Esophagus squamous epithelium (tissue), 4 donors: ENCODE measurements around the gene MVB12B.

Experiments
- POLR2A ChIP-seq, 4 donors: fragments of 450-650 bp; IDR thresholded peaks; one replicate each; pipeline ENCODE4 v1.6.1; 2017; ENCODE audit warnings: antibody characterized with exemption in 4 of 4, mild to moderate bottlenecking in 4 of 4, moderate library complexity in 3 of 4
- TF ChIP-seq, protein P1 (sequence below), 6 experiments: fragments of 450-650 bp in 4 of 6; fragments of 200-600 bp in 2 of 6; sonication (generic) in 2 of 6; IDR thresholded peaks; one replicate each; pipeline ENCODE4 v1.5.1; 2016 to 2019; ENCODE audit warnings: antibody characterized with exemption in 6 of 6, mild to moderate bottlenecking in 4 of 6, moderate library complexity in 4 of 6

- no peak for TF ChIP-seq POLR2A (IDR thresholded peaks at IDR 0.05)
- TF ChIP-seq, protein P1, sequence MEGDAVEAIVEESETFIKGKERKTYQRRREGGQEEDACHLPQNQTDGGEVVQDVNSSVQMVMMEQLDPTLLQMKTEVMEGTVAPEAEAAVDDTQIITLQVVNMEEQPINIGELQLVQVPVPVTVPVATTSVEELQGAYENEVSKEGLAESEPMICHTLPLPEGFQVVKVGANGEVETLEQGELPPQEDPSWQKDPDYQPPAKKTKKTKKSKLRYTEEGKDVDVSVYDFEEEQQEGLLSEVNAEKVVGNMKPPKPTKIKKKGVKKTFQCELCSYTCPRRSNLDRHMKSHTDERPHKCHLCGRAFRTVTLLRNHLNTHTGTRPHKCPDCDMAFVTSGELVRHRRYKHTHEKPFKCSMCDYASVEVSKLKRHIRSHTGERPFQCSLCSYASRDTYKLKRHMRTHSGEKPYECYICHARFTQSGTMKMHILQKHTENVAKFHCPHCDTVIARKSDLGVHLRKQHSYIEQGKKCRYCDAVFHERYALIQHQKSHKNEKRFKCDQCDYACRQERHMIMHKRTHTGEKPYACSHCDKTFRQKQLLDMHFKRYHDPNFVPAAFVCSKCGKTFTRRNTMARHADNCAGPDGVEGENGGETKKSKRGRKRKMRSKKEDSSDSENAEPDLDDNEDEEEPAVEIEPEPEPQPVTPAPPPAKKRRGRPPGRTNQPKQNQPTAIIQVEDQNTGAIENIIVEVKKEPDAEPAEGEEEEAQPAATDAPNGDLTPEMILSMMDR (IDR thresholded peaks at IDR 0.05), result no peak
Measured at GRCh38 chr9:126347911-126348760, 21.5 kb downstream of the MVB12B start.
